ENCODE data around the gene NOVA2. TPM values are rescaled to one million over a fixed set of nuclear protein-coding genes. Genes with fewer than 3 reads are reported as not detected.
A peak's percentile ranks its signal among the peaks of the same experiment; 100 is the strongest.

The NOVA2 gene
- polyA plus RNA-seq, 1 donor from 2014 or later = 9.3 TPM

- no peaks in the 10 kb centered on the region for H3K79me2 ChIP-seq (replicated peaks; ENCODE audit: insufficient read depth, low read length)
- peaks cover 20% of the 10 kb centered on the region for H3K27me3 ChIP-seq (ENCODE audit: insufficient read depth, low read depth, low read length)
- H3K27ac ChIP-seq (ENCODE audit: low read length) = no peak overlapping the region
- H4K20me1 ChIP-seq (ENCODE audit: insufficient read depth) = no peaks in the 10 kb centered on the region
- no peak overlapping the region for H2AFZ ChIP-seq (ENCODE audit: low read depth, low read length)
- H3K9ac ChIP-seq (ENCODE audit: low read length) = peak overlapping the region; percentile 44
- H3K9me2 ChIP-seq (ENCODE audit: insufficient read depth, low read length) = no peaks in the 10 kb centered on the region
- peak; percentile 66 for TF ChIP-seq SMC3 (conservative IDR thresholded peaks at IDR 0.05; ENCODE audit: poor library complexity)
- peak; percentile 68 for TF ChIP-seq CTCF (IDR thresholded peaks at IDR 0.05; ENCODE audit: poor library complexity, severe bottlenecking)
- peak; percentile 53 for TF ChIP-seq RAD21 (conservative IDR thresholded peaks at IDR 0.05)
- no peak for TF ChIP-seq TAF1 (IDR thresholded peaks at IDR 0.05; ENCODE audit: low read depth)
- TF ChIP-seq MXI1 (conservative IDR thresholded peaks at IDR 0.05; ENCODE audit: poor library complexity, severe bottlenecking) = no peak
- no peak for TF ChIP-seq POLR2AphosphoS5 (IDR thresholded peaks at IDR 0.05)
- no peaks in the 10 kb centered on the region for H3K9me3 ChIP-seq (ENCODE audit: low read length)
- peak overlapping the region; percentile 63 for H3K4me3 ChIP-seq (ENCODE audit: low read length)
- no peak overlapping the region for H3K4me2 ChIP-seq (ENCODE audit: low read length)
- no peaks in the 10 kb centered on the region for H3F3A ChIP-seq (ENCODE audit: insufficient read depth, low read length, poor library complexity, severe bottlenecking)
- H3K36me3 ChIP-seq (ENCODE audit: insufficient read depth, low read length) = no peaks in the 10 kb centered on the region
Measured at GRCh38 chr19:46016426-46017094, 42.9 kb upstream of the NOVA2 start.

- Histone ChIP-seq H3K4me3 (ENCODE audit: low read length) (peak overlapping the region; percentile 63), H3K79me2 (replicated peaks; ENCODE audit: insufficient read depth, low read length) (no peaks in the 10 kb centered on the region), H3K9ac (ENCODE audit: low read length) (peak overlapping the region; percentile 44), H2AFZ (ENCODE audit: low read depth, low read length) (no peak overlapping the region), H3K9me2 (ENCODE audit: insufficient read depth, low read length) (no peaks in the 10 kb centered on the region), H3K4me2 (ENCODE audit: low read length) (no peak overlapping the region), H3K27ac (ENCODE audit: low read length) (no peak overlapping the region), H3K9me3 (ENCODE audit: low read length) (no peaks in the 10 kb centered on the region), H3K27me3 (ENCODE audit: insufficient read depth, low read depth, low read length) (peaks cover 20% of the 10 kb centered on the region), H3K36me3 (ENCODE audit: insufficient read depth, low read length) (no peaks in the 10 kb centered on the region), H3F3A (ENCODE audit: insufficient read depth, low read length, poor library complexity, severe bottlenecking) (no peaks in the 10 kb centered on the region), H4K20me1 (ENCODE audit: insufficient read depth) (no peaks in the 10 kb centered on the region)
- TF ChIP-seq TAF1 (IDR thresholded peaks at IDR 0.05; ENCODE audit: low read depth) (no peak), POLR2AphosphoS5 (IDR thresholded peaks at IDR 0.05) (no peak), EP300 (conservative IDR thresholded peaks at IDR 0.05; ENCODE audit: poor library complexity, severe bottlenecking) (no peak), CTCF (IDR thresholded peaks at IDR 0.05; ENCODE audit: poor library complexity, severe bottlenecking) (no peak), MXI1 (conservative IDR thresholded peaks at IDR 0.05; ENCODE audit: poor library complexity, severe bottlenecking) (no peak), REST (IDR thresholded peaks at IDR 0.05; ENCODE audit: borderline replicate concordance) (no peak), EZH2 (IDR thresholded peaks at IDR 0.05; ENCODE audit: borderline replicate concordance, insufficient read depth, low read length, poor library complexity, severe bottlenecking) (no peak)
Measured at GRCh38 chr19:46015687-46016425, 42.2 kb upstream of the NOVA2 start.

Measured in neural cell (in vitro differentiated cells).